ENCODE results near the gene KIAA1217.

KIAA1217 gene

GRCh38 chr10:24545585-24545984, 336.6 kb downstream of the KIAA1217 start:
- DNase-seq (ENCODE audit: low read depth in 2 of 2), result no peak

GRCh38 chr10:24550680-24551079, 341.7 kb downstream of the KIAA1217 start:
- DNase-seq (ENCODE audit: low read depth in 2 of 2), result no peak

GRCh38 chr10:24551161-24551560, 342.2 kb downstream of the KIAA1217 start:
- DNase-seq (ENCODE audit: low read depth in 2 of 2), result no peak

- no peak for DNase-seq (ENCODE audit: low read depth in 2 of 2)
Observed at GRCh38 chr10:24552346-24553016, 343.5 kb downstream of the KIAA1217 start.

- no peak for DNase-seq (ENCODE audit: low read depth in 2 of 2)
Observed at GRCh38 chr10:24553051-24553612, 344.2 kb downstream of the KIAA1217 start.

GRCh38 chr10:24554036-24554435, 345.1 kb downstream of the KIAA1217 start:
- DNase-seq (ENCODE audit: low read depth in 2 of 2), result no peak

- no peak for DNase-seq (ENCODE audit: low read depth in 2 of 2)
Observed at GRCh38 chr10:24556126-24556749, 347.3 kb downstream of the KIAA1217 start.

GRCh38 chr10:24556750-24557742, 348.1 kb downstream of the KIAA1217 start:
- DNase-seq (ENCODE audit: low read depth in 2 of 2), result no peak

- DNase-seq (ENCODE audit: low read depth in 2 of 2), result no peak
Observed at GRCh38 chr10:24561453-24561852, 352.5 kb downstream of the KIAA1217 start.

- no peak for DNase-seq (ENCODE audit: low read depth in 2 of 2)
Observed at GRCh38 chr10:24568042-24568441, 359.1 kb downstream of the KIAA1217 start.

- DNase-seq (ENCODE audit: low read depth in 2 of 2), result no peak
Observed at GRCh38 chr10:24569330-24569796, 360.4 kb downstream of the KIAA1217 start.

- no peak for DNase-seq (ENCODE audit: low read depth in 2 of 2)
Observed at GRCh38 chr10:24569828-24570657, 361.1 kb downstream of the KIAA1217 start.

GRCh38 chr10:24570658-24571426, 361.9 kb downstream of the KIAA1217 start:
- no peak for DNase-seq (ENCODE audit: low read depth in 2 of 2)

GRCh38 chr10:24571870-24572450, 363.0 kb downstream of the KIAA1217 start:
- DNase-seq (ENCODE audit: low read depth in 2 of 2), result no peak

GRCh38 chr10:24574161-24574560, 365.2 kb downstream of the KIAA1217 start:
- no peak for DNase-seq (ENCODE audit: low read depth in 2 of 2)

GRCh38 chr10:24574578-24575155, 365.7 kb downstream of the KIAA1217 start:
- no peak for DNase-seq (ENCODE audit: low read depth in 2 of 2)

GRCh38 chr10:24575481-24576002, 366.6 kb downstream of the KIAA1217 start:
- DNase-seq (ENCODE audit: low read depth in 2 of 2), result no peak

- DNase-seq (ENCODE audit: low read depth in 2 of 2), result no peak
Observed at GRCh38 chr10:24579448-24579847, 370.5 kb downstream of the KIAA1217 start.

GRCh38 chr10:24579906-24580305, 371.0 kb downstream of the KIAA1217 start:
- DNase-seq (ENCODE audit: low read depth in 2 of 2), result no peak
